ENCODE measurements around the gene THSD4.

THSD4 gene

DNA sequence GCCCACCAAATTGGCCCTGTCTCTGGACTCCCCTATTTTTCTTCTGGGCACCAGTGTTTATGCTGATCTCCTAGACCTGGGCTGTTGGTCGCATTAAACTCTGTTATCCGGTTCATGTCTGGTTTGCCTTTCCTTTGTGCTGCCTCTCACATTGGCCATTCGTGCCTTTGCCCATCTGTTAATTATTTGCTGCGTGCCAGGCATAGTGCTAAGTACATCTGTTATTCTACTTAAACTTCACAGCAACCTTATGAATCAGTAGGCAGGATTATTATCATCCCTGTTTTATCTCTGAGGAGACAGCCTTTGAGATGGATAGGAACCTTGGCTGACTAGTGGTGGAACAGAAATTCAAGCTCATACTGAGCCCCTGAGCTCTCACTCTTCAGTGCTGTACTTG lies 76.0 kb downstream of the THSD4 start:
- DNase-seq (ENCODE audit: low read depth in 1 of 2, low spot score in 1 of 2) = no peak
- Histone ChIP-seq H3K27me3 (ENCODE audit: insufficient read depth, poor library complexity, severe bottlenecking) (no peaks in the 10 kb centered on the region), H3K27ac (replicated peaks) (no peak overlapping the region), H3K4me3 (replicated peaks; ENCODE audit: insufficient read depth, low read length) (no peak overlapping the region)
- TF ChIP-seq SPI1 (IDR thresholded peaks at IDR 0.05; ENCODE audit: borderline replicate concordance, low read depth) (no peak), POLR2AphosphoS5 (IDR thresholded peaks at IDR 0.05; ENCODE audit: low read depth) (no peak), GABPA (IDR thresholded peaks at IDR 0.05; ENCODE audit: low read depth) (no peak)
- TF ChIP-seq, protein P1, sequence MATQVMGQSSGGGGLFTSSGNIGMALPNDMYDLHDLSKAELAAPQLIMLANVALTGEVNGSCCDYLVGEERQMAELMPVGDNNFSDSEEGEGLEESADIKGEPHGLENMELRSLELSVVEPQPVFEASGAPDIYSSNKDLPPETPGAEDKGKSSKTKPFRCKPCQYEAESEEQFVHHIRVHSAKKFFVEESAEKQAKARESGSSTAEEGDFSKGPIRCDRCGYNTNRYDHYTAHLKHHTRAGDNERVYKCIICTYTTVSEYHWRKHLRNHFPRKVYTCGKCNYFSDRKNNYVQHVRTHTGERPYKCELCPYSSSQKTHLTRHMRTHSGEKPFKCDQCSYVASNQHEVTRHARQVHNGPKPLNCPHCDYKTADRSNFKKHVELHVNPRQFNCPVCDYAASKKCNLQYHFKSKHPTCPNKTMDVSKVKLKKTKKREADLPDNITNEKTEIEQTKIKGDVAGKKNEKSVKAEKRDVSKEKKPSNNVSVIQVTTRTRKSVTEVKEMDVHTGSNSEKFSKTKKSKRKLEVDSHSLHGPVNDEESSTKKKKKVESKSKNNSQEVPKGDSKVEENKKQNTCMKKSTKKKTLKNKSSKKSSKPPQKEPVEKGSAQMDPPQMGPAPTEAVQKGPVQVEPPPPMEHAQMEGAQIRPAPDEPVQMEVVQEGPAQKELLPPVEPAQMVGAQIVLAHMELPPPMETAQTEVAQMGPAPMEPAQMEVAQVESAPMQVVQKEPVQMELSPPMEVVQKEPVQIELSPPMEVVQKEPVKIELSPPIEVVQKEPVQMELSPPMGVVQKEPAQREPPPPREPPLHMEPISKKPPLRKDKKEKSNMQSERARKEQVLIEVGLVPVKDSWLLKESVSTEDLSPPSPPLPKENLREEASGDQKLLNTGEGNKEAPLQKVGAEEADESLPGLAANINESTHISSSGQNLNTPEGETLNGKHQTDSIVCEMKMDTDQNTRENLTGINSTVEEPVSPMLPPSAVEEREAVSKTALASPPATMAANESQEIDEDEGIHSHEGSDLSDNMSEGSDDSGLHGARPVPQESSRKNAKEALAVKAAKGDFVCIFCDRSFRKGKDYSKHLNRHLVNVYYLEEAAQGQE (IDR thresholded peaks at IDR 0.05; ENCODE audit: insufficient replicate concordance, low read depth) = no peak
- TF ChIP-seq, protein P2, sequence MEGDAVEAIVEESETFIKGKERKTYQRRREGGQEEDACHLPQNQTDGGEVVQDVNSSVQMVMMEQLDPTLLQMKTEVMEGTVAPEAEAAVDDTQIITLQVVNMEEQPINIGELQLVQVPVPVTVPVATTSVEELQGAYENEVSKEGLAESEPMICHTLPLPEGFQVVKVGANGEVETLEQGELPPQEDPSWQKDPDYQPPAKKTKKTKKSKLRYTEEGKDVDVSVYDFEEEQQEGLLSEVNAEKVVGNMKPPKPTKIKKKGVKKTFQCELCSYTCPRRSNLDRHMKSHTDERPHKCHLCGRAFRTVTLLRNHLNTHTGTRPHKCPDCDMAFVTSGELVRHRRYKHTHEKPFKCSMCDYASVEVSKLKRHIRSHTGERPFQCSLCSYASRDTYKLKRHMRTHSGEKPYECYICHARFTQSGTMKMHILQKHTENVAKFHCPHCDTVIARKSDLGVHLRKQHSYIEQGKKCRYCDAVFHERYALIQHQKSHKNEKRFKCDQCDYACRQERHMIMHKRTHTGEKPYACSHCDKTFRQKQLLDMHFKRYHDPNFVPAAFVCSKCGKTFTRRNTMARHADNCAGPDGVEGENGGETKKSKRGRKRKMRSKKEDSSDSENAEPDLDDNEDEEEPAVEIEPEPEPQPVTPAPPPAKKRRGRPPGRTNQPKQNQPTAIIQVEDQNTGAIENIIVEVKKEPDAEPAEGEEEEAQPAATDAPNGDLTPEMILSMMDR (IDR thresholded peaks at IDR 0.05; ENCODE audit: insufficient read depth, low read length) = no peak

DNA sequence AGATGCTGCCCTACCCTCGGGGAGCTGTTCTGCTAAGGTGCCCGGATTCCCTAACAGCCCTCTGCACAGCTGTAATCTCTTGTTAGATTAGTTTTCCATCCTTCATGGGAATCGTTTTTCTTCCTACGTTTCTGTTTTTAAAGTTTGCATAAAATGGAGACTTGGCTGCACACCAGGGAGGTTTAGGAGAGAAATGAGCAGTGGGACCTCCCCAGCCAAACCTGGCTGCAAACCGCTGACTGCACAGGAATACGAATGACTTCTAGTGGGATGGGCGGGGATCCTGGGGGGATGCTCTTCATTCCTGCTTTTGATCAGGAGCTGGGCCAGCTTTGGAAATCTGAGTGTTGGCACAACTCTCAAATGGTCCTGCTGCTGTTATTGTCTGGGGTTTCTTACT lies 77.5 kb downstream of the THSD4 start:
- Histone ChIP-seq H3K27me3 (ENCODE audit: insufficient read depth, poor library complexity, severe bottlenecking) (no peaks in the 10 kb centered on the region), H3K4me3 (replicated peaks; ENCODE audit: insufficient read depth, low read length) (no peak overlapping the region), H3K27ac (replicated peaks) (no peak overlapping the region)
- TF ChIP-seq, protein P2 (IDR thresholded peaks at IDR 0.05; ENCODE audit: insufficient read depth, low read length) = no peak
- TF ChIP-seq GABPA (IDR thresholded peaks at IDR 0.05; ENCODE audit: low read depth) (no peak), POLR2AphosphoS5 (IDR thresholded peaks at IDR 0.05; ENCODE audit: low read depth) (no peak), SPI1 (IDR thresholded peaks at IDR 0.05; ENCODE audit: borderline replicate concordance, low read depth) (no peak)
- TF ChIP-seq, protein P1 (IDR thresholded peaks at IDR 0.05; ENCODE audit: insufficient replicate concordance, low read depth) = no peak
- no peak for DNase-seq (ENCODE audit: low read depth in 1 of 2, low spot score in 1 of 2)

DNA sequence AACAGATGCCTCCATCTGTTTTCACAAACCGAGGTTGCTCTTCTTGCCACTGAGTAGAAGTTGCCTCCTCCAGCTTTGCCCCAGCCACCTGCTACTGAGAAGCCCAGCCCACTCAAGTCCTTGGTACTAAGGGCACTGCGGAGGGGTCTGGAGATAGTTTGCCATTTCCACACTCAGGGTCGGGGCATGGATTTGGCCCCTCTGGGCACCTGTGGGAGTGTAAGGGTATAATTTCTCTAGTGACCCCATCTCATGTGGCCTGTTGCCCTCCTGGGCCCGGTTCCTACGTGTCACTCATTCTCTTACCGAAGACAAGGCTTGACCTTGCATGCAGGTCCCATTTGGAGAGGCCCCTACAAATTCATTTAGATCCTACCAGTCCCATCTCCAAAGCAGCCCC lies 79.0 kb downstream of the THSD4 start:
- Histone ChIP-seq H3K4me3 (replicated peaks; ENCODE audit: insufficient read depth, low read length) (no peak overlapping the region), H3K27ac (replicated peaks) (no peak overlapping the region), H3K27me3 (ENCODE audit: insufficient read depth, poor library complexity, severe bottlenecking) (no peaks in the 10 kb centered on the region)
- no peak for TF ChIP-seq SPI1 (IDR thresholded peaks at IDR 0.05; ENCODE audit: borderline replicate concordance, low read depth)
- TF ChIP-seq POLR2AphosphoS5 (IDR thresholded peaks at IDR 0.05; ENCODE audit: low read depth) = no peak
- TF ChIP-seq, protein P2 (IDR thresholded peaks at IDR 0.05; ENCODE audit: insufficient read depth, low read length) = no peak
- TF ChIP-seq GABPA (IDR thresholded peaks at IDR 0.05; ENCODE audit: low read depth) = no peak
- TF ChIP-seq, protein P1 (IDR thresholded peaks at IDR 0.05; ENCODE audit: insufficient replicate concordance, low read depth) = no peak
- DNase-seq (ENCODE audit: low read depth in 1 of 2, low spot score in 1 of 2) = no peak

Data from HL-60 (cell line).